Activated CD4-positive, alpha-beta T cell treated with anti-CD3 and anti-CD28 coated beads, Interleukin-2, amount 50 U/mL, for 1 hour (primary cell): ENCODE results near the gene TENM4.

Experiments
- DNase-seq: peaks from one replicate; pipeline ENCODE4 v3.0.0-alpha.2; 2020

TENM4 gene

GRCh38 chr11:79336797-79337517, 103.9 kb downstream of the TENM4 start:
- no peak for DNase-seq

DNA sequence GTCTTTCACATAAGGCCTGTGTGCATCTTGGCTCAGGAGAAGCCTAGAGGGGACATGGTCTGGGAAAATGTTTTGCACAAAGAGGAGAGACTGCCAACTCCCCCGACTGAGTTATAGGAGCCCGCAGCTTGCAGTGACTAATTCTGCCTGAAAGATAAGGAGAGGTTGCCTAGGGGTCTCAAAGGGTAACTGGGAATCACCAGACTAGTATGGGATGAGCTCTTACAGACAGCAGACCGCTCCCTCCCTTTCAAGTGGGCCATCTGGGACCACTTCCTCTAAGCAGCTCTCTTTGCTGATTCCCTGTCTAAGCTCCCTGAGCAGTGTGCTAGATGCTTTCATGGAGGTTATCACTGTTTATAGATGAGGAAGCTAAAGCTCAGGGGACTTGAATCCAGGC, 105.1 kb downstream of the TENM4 start:
- DNase-seq: no peak

GRCh38 chr11:79333355-79333754, 107.5 kb downstream of the TENM4 start:
- no peak for DNase-seq

GRCh38 chr11:79332017-79332416, 108.8 kb downstream of the TENM4 start:
- no peak for DNase-seq

GRCh38 chr11:79331203-79331901, 109.5 kb downstream of the TENM4 start:
- no peak for DNase-seq

DNA sequence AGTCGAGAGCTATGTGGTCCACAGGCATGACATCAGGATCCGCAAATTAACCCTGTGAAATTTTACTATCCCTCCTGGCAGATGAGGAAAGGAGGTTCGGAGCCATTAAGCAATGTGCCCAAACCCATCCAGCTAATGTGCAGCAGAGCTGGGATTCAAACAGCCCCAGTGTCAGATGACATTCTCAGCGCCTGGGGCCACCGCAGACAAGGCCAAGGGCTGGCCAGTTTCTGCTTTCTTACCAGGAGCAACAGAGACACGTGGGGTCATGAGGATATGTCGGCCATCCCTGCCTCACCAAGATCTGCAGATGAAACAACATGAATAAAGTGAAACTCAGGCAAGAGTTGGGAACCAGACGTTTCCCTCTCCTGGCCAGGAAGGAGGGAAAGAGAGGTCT, 110.2 kb downstream of the TENM4 start:
- no peak for DNase-seq

DNA sequence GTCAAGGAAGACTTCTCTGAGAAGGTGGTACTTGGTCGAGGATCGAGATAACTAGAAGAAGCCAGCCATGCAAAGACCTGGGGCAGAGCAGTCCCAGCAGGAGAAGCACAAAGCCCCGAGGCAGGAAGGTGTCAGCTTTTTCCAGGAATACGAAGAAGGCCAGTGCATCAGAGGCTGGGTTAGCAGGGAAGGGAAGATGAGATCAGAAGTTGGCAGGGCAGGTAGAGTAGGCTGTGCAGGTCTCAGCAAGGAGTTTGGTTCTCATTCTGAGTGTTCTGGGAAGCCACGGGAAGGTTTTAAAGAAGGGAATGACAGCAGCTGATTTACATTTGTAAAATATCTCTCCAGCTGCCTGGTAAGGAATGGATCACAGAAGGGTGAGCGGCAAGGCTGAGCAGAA, 111.3 kb downstream of the TENM4 start:
- DNase-seq: no peak

- no peak for DNase-seq
Measured at GRCh38 chr11:79328402-79328801, 112.4 kb downstream of the TENM4 start.

DNA sequence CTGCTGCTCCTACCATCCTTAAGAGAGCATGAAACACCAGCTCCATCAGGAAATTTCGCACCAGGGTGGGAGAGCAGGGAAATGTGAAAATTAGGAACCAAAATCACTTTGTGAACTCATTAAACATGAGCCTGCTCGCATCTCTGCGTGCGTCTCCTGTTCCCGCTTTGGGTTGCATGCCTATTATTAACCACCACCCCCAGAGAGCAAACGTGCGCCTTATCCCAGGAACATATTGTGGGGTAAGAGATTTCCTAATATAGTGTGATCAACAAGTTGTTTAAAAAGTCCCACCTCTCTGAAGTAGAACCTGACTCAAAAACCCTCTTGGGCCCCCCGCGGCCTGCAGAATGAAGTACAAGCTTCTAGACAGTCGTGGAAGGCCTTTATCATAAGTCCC, 115.0 kb downstream of the TENM4 start:
- no peak for DNase-seq

DNA sequence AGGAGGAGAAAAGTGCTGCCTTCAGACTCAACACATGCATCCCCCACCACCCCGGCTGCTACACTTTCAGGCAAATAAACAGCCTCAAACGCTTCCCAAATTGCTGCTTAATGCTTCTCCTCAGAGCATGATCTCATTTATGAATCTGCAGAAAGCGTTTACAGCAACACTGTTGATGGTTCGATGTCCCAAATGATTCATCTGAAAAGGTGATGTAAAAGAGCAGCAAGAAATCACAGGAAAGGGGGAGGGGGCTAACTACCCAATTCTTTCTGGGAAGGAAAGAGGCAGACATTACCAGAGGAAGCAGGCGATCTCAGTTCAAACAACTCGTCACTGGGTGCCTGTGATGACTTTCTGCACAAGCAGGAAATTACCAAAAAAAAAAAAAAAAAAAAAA, 119.6 kb downstream of the TENM4 start:
- DNase-seq: no peak

DNA sequence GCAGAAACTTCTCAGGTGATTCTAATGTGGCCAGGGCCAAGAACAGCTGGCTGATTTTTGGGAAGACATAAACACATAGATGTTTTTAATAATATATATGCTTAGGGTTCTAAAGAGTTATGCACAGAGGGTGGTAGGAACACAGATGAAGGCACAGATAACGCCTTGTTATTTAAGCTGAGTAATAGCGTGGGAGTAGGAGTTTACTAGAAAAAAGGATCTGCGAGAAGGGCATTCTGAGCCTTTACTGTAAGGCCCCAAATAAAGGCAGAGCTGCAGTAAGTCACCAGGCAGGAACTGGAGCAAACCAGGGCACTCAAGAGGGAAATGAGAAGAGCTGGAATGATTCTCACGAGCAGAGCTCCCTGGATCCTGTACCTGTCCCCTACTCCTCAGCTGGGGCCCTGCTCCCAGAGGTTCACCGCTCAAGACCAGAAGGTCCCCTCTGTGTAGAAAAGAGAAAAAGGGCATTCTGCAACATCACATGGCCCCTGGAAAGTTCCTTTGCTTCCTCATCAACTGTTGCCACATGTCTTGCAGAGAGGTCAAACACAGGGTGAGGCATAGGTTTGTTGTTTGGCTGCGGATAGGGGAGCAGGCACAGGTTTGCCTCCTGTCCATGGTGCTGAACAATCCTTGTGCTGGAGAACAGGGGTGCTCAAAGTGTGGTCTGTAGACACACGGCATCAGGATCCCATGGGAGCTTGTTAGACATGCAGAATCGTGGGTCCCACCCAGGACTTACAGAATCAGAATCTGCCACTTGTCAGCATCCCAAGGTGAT, 125.7 kb downstream of the TENM4 start:
- no peak for DNase-seq

DNA sequence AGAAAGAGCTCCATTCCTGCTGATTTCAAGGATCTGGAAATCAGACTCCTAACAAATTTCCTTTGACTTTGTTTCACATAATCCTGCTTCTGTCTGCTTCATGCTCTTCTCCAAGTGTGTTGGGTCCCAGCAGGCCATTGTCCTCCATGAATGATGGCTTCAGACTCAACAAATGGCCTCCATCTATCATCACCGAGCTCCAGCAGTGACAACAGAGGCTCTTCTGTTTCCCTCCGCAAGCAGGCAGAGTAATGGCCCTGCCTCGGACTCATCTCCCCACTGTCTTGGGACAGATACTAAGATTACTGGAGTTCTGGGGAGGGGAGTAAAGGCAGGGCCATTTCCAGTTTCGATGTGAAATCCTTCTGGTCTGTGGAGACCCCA, 127.3 kb downstream of the TENM4 start:
- DNase-seq: no peak

GRCh38 chr11:79312617-79313529, 128.0 kb downstream of the TENM4 start:
- DNase-seq: no peak

DNA sequence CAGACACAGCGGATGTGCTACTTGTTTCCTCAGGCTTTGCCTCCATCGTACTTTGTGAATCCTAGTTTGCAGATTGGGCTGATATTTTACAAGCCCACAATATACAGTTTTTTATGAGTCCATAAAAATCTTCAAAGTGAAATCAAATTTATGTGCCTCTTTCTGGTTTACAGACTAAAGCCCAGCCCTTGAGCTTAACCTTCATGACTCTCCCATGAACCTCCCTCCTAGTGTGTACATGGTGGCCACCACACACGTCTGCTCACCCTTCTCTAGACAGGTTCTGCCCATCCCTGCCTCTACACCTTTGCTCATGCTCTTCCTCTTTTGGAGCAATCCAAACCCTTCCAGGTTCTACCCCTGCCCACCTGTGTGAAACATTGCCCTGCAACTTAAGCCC, 129.4 kb downstream of the TENM4 start:
- no peak for DNase-seq

DNA sequence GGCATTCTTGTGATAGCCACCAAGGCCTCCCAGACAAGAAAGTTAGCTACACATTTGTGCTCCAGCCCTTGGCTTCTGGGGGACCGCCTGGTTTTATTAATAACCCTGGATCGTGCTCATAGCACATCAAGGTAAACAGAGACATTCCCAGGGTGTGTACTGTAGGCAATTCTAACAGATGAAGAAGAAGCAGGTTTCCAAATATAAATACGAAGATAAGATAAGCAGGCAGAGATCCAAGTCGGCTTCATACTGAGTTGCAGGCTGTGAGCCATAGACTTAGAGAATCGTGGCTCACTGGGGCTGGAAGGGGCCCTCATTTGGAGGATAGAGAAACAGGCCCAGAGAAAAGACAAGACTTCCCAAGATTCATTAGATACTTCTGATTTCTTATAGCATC, 131.4 kb downstream of the TENM4 start:
- DNase-seq: no peak

DNA sequence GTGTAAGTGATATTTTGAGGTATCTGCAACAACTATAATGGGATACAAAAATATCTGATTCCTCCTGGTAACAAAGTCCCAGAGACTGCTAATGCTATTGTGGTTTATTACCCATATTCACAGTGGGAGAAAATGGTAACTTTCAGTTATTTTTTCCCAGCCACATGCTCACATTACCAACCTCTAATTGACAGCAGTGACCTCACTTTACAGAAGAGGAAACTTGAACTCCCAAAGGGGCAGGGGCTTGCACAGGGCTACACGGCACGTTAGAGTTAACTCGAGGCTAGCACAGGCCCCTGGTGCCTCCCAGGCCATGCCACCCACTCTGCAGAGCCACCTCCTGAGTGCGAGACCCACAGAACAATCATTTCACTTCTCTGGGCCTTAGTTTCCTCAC, 132.4 kb downstream of the TENM4 start:
- DNase-seq: no peak

- DNase-seq: no peak
Measured at GRCh38 chr11:79304599-79305212, 136.1 kb downstream of the TENM4 start.

GRCh38 chr11:79296141-79296540, 144.7 kb downstream of the TENM4 start:
- DNase-seq: no peak

GRCh38 chr11:79294845-79295731, 145.7 kb downstream of the TENM4 start:
- no peak for DNase-seq

GRCh38 chr11:79291948-79292347, 148.9 kb downstream of the TENM4 start:
- no peak for DNase-seq

DNA sequence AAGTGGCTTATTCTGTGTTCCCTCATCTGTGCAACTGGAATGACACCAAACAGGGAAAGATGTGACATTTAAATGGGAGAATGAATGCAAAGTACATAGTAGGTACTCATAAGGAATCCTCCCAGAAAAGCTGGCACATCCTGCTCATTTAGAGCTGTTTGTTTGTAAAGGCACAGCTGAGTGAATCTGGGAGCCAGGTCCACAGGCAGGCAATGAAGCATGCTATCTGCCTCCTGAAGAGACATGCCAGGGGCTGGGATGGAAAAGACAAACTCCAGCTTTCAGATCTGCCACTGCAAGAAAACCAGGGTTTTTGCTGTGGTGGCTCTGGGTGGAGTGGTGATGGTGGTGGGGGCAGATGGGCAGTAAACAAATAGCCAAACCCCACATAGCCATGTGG, 150.1 kb downstream of the TENM4 start:
- DNase-seq: no peak
